ENCODE measurements around the gene AOC2. TPM values are rescaled to one million over a fixed set of nuclear protein-coding genes. Genes with fewer than 3 reads are reported as not detected.

AOC2 gene
- total and polyA plus RNA-seq, 2 of the 13 experiments (the other 11 are each of a cell fraction or from before 2014, with no cell fraction given), result 1.2 to 3.3 TPM

DNA sequence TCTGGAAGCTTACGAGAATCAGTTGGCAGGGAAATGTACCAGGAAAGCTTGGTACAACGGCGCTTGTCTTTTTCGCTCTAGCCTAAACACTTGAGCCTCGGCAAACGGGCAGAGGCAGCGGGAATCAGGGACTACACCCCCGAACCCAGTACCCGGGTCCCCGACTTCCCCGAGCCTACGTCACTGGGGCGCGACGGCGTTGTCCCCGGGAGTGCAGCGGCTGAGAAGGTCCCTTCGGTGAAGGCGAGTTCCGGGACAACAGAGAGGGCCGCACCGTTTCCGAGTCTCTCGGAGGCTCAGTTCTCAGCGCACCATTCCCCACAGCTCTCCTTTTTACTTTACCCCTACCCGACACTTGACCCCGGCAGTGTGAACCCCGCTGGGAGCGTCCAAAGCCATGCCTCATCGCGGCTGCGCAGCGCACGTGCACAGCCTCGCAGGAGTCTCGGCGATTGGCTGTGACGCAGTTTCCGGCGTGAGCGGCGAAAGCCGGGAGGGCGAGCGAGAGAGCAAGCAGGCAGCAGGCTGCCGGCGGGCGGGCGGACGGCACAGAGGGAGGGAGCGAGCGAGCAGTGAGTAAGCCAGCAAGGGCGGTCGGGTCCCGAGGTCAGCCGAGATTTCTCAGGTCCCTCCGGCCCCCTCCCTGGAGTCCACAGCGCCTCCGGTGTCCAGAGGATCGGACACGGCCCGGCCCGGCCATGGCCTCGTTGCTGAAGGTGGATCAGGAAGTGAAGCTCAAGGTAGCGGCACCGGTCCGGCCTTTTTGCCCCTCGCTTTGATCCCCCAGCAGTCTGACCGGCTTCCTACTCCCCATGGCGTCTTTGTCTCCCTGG lies 11.2 kb upstream of the AOC2 start, which contains the start of gene PSME3:
Gene PSME3, plus strand, starts transcription at position 464 of the 833 bp plus-strand sequence. Its CDS starts 235 bp downstream, at position 699.
- POLR2A ChIA-PET, result interaction anchor here (0.6 to 5.9 kb wide), 28 partner anchors 9 to 266 kb away, joined by 3 to 73 read pairs (median 5); partner anchors contain the start of genes AOC2, BECN1, CNTD1 and COA3
- TF ChIP-seq, protein P1, sequence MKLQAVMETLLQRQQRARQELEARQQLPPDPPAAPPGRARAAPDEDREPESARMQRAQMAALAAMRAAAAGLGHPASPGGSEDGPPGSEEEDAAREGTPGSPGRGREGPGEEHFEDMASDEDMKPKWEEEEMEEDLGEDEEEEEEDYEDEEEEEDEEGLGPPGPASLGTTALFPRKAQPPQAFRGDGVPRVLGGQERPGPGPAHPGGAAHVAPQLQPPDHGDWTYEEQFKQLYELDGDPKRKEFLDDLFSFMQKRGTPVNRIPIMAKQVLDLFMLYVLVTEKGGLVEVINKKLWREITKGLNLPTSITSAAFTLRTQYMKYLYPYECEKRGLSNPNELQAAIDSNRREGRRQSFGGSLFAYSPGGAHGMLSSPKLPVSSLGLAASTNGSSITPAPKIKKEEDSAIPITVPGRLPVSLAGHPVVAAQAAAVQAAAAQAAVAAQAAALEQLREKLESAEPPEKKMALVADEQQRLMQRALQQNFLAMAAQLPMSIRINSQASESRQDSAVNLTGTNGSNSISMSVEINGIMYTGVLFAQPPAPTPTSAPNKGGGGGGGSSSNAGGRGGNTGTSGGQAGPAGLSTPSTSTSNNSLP (IDR thresholded peaks at IDR 0.05; ENCODE audit: low read depth, low read length), result no peak
- TF ChIP-seq YY1 (IDR thresholded peaks at IDR 0.05; ENCODE audit: insufficient read depth, insufficient replicate concordance, low read depth, low read length) (peak; percentile 67), SPEN (CRISPR knock-in tag; IDR thresholded peaks at IDR 0.05; ENCODE audit: low read depth) (peak; percentile 94), ZNF569 (CRISPR knock-in tag; IDR thresholded peaks at IDR 0.05; ENCODE audit: borderline replicate concordance) (no peak), CEBPG (CRISPR knock-in tag; IDR thresholded peaks at IDR 0.05) (peak; percentile 45; the same call in 1 of the 2 replicates), NFATC3 (CRISPR knock-in tag; IDR thresholded peaks at IDR 0.05) (no peak), ZNF746 (CRISPR knock-in tag; IDR thresholded peaks at IDR 0.05) (peak; percentile 83), ZNF326 (CRISPR knock-in tag; IDR thresholded peaks at IDR 0.05; ENCODE audit: borderline replicate concordance) (0 out of 2 replicates have a peak, but pooled peaks have one; percentile 14), ZNF251 (CRISPR knock-in tag; IDR thresholded peaks at IDR 0.05) (peak; percentile 27; the same call in 1 of the 2 replicates), PTBP1 (IDR thresholded peaks at IDR 0.05; ENCODE audit: low read depth, low read length, poor library complexity, severe bottlenecking) (no peak), TBX2 (CRISPR knock-in tag; IDR thresholded peaks at IDR 0.05; ENCODE audit: borderline replicate concordance) (peak; percentile 90), POGK (CRISPR knock-in tag; conservative IDR thresholded peaks at IDR 0.05) (peak; percentile 87; the same call in 1 of the 2 replicates), NFIB (CRISPR knock-in tag; IDR thresholded peaks at IDR 0.05; ENCODE audit: borderline replicate concordance) (no peak), ATF1 (CRISPR knock-in tag; IDR thresholded peaks at IDR 0.05) (peak; percentile 99), ASH2L (IDR thresholded peaks at IDR 0.05; ENCODE audit: insufficient read length, low read depth, low read length) (peak; percentile 99), NR2F2 (IDR thresholded peaks at IDR 0.05; ENCODE audit: borderline replicate concordance, low read depth) (no peak), DR1 (CRISPR knock-in tag; IDR thresholded peaks at IDR 0.05) (peak; percentile 91), ZNF572 (CRISPR knock-in tag; IDR thresholded peaks at IDR 0.05) (peak; percentile 98), NCOA5 (CRISPR knock-in tag; IDR thresholded peaks at IDR 0.05) (no peak)

More for the DNA sequence above, 11.2 kb upstream of the AOC2 start, which contains the start of gene PSME3:
- Histone ChIP-seq H3K4me3 (replicated peaks in 1 of 3; ENCODE audit: insufficient read depth in 1 of 3, low read depth in 2 of 3, low read length in 3 of 3) (peak within 1 kb of the TSS; percentile 92 to 98 (median 92)), H3K27me3 (ENCODE audit: control insufficient read depth in 1 of 2, insufficient read depth in 2 of 2, low read length in 2 of 2) (no peaks in the 10 kb centered on the region; a peak in 1 of 5 replicates), H3K36me3 (replicated peaks in 1 of 2; ENCODE audit: control insufficient read depth in 1 of 2, insufficient read depth in 2 of 2, low read length in 2 of 2) (peaks cover 10 to 22% of the 10 kb centered on the region in 2 experiments), H3K27ac (ENCODE audit: extremely low read length, insufficient read depth, low read length) (peak within 1 kb of the TSS; percentile 90), H3K9me3 (ENCODE audit: low read length) (no peaks in the 10 kb centered on the region), H3K4me1 (ENCODE audit: insufficient read depth, low read length) (peaks cover 40% of the 10 kb centered on the region), H3K4me2 (ENCODE audit: low read depth, low read length) (peak within 1 kb of the TSS; percentile 92), H3K79me2 (ENCODE audit: insufficient read depth, low read length) (peaks cover 38% of the 10 kb centered on the region), H3K9ac (ENCODE audit: insufficient read depth, low read depth, low read length) (peak within 1 kb of the TSS; percentile 94), H4K20me1 (ENCODE audit: insufficient read depth, low read length) (no peaks in the 10 kb centered on the region), H2AFZ (ENCODE audit: low read length) (peak within 1 kb of the TSS; percentile 86)
- DNase-seq (ENCODE audit: low spot score), result peak; percentile 88
- intact Hi-C loops (cut with micrococcal nuclease; ENCODE audit: unreplicated experiment), result loop anchor here (5.0 kb wide), 1 partner anchor 164 kb away; the partner anchor contains the start of gene RPL27
- under 1% methylated on average over 46 of the region's 71 CpGs for WGBS (ENCODE audit: low lambda C conversion rate)
- CTCF ChIA-PET (ENCODE audit: low intra/inter-chr PET ratio, low total read pairs), result no interaction called here
- TSS peak; percentile 90 for BruUV-seq (replicated peaks)
- in situ Hi-C loops (cut with HindIII; ENCODE audit: extremely low pct_ligation_motif_present, low pct_unique_long_range_greater_than_20kb), result no loop called here
- peak; percentile 79 for FAIRE-seq
- ATAC-seq, result peak; percentile 95

Measured in HepG2 (cell line).